HG03558 (cell line): ENCODE measurements around the gene FAAP100.

Source experiments
- ATAC-seq: cut with Tn5 transposase; IDR thresholded peaks from one replicate; pipeline ENCODE4 v1.9.1; 2021; ENCODE audit warnings: moderate number of reproducible peaks; ENCODE audit not compliant: unreplicated experiment; ENCODE audit errors: extremely low read depth

FAAP100 gene

GRCh38 chr17:81556863-81557262, 4.7 kb upstream of the FAAP100 start:
- ATAC-seq: no peak

GRCh38 chr17:81556175-81556691, 4.1 kb upstream of the FAAP100 start:
- ATAC-seq: no peak

GRCh38 chr17:81553616-81554181, 1.5 kb upstream of the FAAP100 start:
- ATAC-seq: no peak

GRCh38 chr17:81553018-81553615, 964 bp upstream of the FAAP100 start:
- ATAC-seq: no peak

- no peak for ATAC-seq
Observed at GRCh38 chr17:81551458-81552243, 502 bp downstream of the FAAP100 start.

- ATAC-seq: no peak
Observed at GRCh38 chr17:81550830-81551457, 1.2 kb downstream of the FAAP100 start.

- ATAC-seq: no peak
Observed at GRCh38 chr17:81550285-81550684, 1.9 kb downstream of the FAAP100 start.

GRCh38 chr17:81549826-81550225, 2.3 kb downstream of the FAAP100 start:
- no peak for ATAC-seq

GRCh38 chr17:81549031-81549557, 3.1 kb downstream of the FAAP100 start:
- ATAC-seq: no peak

- ATAC-seq: no peak
Observed at GRCh38 chr17:81547614-81547982, 4.6 kb downstream of the FAAP100 start.

GRCh38 chr17:81546906-81547613, 5.1 kb downstream of the FAAP100 start:
- no peak for ATAC-seq

- no peak for ATAC-seq
Observed at GRCh38 chr17:81545160-81545949, 6.8 kb downstream of the FAAP100 start.

GRCh38 chr17:81544281-81544974, 7.7 kb downstream of the FAAP100 start:
- ATAC-seq: no peak

GRCh38 chr17:81543756-81544155, 8.4 kb downstream of the FAAP100 start:
- ATAC-seq: no peak

GRCh38 chr17:81543339-81543675, 8.8 kb downstream of the FAAP100 start:
- no peak for ATAC-seq

GRCh38 chr17:81542431-81543338, 9.5 kb downstream of the FAAP100 start:
- ATAC-seq: no peak

- ATAC-seq: no peak
Observed at GRCh38 chr17:81541123-81541522, 11.0 kb downstream of the FAAP100 start.

GRCh38 chr17:81540676-81541027, 11.5 kb downstream of the FAAP100 start:
- ATAC-seq: no peak
